Measurements from ENCODE around the gene PDE4C.

The PDE4C gene

GRCh38 chr19:18225702-18226468 lies at the start of gene PDE4C:
PDE4C (minus strand) TSS chr19:18226438; CDS start chr19:18226415, 23 bp downstream.
- DNase-seq, result no peak

- peak in 1 of 4 experiments; percentile 27 for DNase-seq
Measured at GRCh38 chr19:18274781-18275356, 48.6 kb upstream of the PDE4C start.

DNA sequence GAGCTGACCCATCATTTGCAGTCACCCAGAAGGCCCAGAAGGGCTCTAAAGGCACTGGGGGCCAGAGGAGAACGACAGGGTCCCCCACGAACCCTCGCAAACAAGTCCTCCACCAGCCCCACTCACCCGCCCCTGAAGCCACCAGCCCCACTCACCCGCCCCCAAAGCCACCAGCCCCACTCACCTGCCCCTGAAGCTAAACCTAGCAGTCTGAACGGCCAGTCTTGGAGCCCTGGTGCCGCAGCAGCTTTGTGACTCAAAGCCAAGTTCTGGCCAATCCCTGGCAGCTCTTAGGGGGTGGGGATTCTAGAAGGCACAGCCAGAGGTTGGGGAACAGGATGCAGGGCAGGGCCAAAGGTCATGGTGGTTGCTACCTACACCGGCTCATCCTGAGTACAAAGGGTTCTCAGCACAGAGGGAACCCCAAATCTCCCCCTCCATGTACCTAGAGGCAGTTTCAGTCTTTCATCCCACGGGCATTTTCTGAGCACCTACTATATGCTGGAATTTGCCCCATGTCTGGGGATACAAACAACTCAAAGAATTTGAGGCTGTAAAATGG lies 48.1 kb upstream of the PDE4C start, which contains the start of gene IQCN:
Gene IQCN, minus strand, starts transcription at position 234 of the 562 bp plus-strand sequence. CDS start 4,974 bp downstream, outside the sequence.
- peak in 1 of 4 experiments; percentile 38 for DNase-seq

GRCh38 chr19:18273561-18274218 lies 47.5 kb upstream of the PDE4C start:
- no peak for DNase-seq

GRCh38 chr19:18271433-18271841 lies 45.2 kb upstream of the PDE4C start:
- DNase-seq, result no peak

DNA sequence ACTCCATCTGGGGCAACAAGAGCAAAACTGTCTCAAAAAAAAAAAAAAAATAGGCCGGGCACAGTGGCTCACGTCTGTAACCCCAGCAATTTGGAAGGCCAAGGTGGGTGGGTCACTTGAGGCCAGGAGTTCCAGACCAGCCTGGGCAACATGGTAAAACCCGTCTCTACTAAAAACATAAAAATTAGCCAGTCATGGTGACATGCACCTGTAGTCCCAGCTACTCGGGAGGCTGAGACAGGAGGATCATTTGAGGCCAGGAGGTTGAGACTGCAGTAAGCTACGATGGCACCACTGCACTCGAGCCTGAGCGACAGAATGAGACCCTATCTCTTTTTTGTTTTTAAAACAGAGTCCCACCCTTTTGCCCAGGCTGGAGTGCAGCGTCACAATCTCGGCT lies 44.1 kb upstream of the PDE4C start:
- DNase-seq, result no peak

- no peak for DNase-seq
Measured at GRCh38 chr19:18269070-18269723, 43.0 kb upstream of the PDE4C start.

DNA sequence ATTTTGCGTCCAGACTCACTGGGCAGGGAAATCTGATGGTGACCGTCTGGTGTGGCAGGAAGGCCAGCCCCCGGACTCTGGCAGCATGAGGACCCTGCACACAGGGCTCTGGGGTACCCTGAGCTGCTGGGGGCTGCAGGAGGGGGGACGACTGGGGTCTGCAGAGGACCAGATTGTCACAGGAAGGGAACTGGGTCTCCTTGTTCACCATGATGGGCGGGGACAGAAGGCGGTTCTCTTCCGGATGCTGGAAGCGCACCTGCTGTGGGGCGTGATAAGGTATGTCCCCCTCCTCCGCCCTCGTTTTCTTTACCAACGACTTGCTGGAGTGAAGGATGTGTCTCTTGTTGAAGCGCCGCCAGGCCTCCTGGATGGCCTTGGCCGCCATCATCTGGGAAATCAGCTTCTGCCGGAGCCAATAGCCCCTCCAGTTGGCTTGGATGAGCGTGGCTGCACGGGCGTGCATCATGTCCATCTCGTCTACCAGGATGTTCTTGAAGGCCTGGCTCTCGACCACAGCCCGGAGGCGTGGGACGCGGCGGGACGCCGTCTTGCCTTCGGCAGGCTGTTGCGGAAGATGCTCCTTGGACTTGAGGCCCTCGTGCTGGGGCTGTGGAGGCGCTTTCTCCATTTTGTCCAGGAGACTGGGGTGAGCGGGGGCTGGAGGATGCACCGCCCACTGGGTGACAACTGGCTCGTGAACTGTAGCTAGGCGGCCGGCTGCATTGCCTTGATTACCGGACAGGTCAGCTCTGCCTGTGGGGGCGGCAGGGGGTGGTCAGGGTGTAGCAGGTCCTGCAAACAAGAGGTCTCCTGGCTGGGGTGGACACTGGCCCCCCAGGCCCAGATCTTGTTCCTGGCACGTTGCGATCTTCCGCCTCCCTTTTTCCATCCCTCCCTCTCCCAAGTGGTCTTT lies 40.8 kb upstream of the PDE4C start:
- no peak for DNase-seq

DNA sequence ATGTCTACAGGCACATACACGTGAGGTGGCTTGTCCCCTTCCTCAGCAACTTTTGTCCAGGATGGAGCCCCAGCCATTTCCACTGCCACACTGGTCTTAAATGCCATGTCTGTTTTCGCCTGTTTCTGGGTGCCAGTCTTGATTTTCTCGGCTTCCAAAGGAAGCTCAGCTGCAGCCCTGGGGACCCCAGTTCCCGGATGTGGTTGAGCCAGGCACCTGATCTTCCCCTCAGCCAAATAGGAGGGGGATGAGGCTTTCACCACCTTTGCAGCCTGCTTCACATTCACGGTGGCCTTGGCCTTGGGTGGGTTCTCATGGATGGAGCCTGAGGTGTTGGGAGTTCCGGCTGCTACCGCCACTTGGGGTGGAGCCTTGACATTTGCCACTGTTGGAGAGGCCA lies 39.3 kb upstream of the PDE4C start:
- DNase-seq, result no peak

- DNase-seq, result no peak
Measured at GRCh38 chr19:18264971-18265540, 38.8 kb upstream of the PDE4C start.

DNA sequence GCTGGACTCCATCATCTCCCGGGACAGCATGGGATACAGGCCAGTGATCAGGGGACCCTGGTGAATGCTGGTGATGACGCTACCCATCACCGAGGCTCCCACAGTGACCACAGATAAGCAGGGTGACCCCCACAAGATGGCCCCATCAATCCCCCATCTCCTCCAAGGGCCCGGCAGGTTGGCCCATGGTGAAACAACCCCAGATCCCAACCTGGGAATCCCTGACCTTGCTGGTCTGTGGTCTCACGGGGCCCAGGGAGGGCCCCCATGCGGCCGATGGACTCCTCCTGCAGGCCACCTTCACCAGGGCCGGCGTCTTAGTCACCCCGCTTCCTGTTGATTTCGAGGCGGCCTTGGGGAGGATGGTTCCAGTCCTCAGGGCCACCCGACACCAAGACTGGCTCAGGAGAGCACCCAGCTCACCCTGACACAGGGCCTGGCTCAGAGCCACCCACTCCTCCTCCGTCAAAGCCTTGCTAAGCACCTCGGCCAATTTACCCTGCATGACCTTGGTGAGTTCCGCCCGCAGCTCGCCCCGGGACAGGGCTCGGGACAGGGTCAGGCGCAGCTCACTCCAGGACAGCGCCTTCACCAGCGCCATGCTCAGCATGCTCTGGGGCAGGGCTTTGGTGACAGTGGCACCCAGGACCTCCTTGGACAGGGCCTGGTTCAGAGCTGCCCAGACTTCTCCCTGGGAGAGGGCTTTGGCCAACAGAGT lies 38.1 kb upstream of the PDE4C start:
- DNase-seq, result no peak

DNA sequence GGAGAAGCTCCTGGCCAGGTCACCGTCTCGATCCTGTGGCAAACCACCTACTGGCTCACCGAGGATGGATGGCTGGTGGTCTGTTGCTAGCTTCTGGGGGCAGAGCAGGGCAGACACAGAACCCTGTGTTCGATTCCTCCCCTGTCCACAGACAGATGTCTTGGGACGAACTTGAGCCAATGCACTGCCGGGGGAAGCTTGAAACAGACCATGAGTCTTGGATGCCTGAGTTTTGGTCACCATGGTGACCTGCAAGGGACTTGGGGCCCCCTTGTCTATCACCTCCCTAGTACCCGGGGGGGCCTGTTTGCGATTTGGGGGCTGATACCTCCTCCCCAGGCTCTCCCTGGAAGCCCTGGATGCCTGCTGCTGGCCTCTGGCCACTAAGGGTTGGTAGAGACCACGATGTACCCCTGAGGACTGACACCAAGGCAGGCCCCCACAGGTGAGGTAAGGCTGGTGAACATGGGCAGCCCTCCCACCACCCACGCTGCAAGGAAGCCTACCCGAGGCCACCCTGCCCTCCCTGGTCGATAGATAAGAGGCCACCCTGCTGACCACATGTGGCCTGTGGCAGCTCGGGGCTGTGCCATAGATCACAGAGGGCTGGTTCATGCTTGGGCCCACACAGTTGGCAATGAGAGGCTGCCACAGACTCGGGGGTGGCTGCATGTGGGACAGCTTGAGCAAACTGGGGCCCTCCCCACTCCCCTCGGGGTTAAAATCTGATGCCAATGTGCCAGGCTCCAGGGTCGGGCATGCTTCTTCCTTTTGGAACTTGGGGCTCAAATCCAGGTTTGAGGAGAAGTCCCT lies 37.3 kb upstream of the PDE4C start:
- DNase-seq, result no peak

GRCh38 chr19:18262917-18263316 lies 36.7 kb upstream of the PDE4C start:
- DNase-seq, result no peak

DNA sequence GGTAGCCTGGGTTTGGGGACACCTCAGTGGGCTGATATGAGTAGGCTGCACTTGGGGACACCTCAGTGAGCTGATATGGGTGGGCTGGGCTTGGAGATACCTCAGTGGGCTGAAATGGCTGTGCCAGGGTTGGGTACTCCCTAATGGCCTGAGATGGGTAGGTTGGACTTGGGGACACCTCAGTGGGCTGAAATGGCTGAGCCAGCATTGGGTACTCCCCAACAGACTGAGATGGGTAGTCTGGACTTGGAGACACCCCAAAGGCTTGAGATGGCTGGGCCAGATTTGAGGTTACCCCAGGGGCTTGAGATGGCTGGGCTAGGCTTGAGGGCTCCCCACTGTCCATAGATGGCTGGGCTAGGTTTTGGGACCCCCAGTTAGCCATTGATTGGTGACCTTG lies 35.9 kb upstream of the PDE4C start:
- no peak for DNase-seq

DNA sequence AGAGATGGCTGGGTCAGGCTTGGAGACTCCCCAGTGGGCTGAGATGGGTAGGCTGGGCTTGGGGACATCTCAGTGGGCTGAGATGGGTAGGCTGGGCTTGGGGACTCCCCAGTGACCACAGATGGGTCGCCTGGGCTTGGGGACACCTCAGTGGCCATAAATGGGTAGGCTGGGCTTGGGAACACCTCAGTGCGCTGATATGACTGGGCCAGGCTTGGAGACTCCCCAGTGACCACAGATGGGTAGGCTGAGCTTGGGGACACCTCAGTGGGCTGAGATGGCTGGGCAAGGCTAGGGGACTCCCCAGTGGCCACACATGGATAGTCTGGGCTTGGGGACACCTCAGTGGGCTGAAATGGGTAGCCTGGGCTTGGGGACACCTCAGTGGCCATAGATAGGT lies 35.2 kb upstream of the PDE4C start:
- DNase-seq, result no peak

DNA sequence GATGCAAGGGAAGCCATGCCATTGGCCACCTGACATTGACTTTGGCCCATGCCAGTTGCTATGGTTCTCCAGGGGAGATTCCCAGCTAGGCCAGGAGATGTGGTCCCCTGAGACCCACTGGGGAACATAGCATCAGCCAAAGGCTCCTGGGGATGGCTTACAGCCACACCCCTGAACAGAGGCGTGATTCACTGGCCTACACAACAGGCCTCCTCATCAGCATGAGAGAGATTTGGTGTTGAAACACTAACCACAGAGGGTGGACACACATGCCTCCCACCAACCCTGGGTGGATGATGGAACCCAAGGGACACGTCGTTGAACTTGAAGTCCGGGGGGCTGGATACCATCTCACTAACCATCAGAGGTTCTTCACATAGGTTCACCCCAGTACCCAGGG lies 33.7 kb upstream of the PDE4C start:
- DNase-seq, result no peak

- DNase-seq, result no peak
Measured at GRCh38 chr19:18257503-18258470, 31.5 kb upstream of the PDE4C start.

Measured in activated naive CD4-positive, alpha-beta T cell (primary cell).